ENCODE data around the gene MACROD2.

MACROD2 gene

DNA sequence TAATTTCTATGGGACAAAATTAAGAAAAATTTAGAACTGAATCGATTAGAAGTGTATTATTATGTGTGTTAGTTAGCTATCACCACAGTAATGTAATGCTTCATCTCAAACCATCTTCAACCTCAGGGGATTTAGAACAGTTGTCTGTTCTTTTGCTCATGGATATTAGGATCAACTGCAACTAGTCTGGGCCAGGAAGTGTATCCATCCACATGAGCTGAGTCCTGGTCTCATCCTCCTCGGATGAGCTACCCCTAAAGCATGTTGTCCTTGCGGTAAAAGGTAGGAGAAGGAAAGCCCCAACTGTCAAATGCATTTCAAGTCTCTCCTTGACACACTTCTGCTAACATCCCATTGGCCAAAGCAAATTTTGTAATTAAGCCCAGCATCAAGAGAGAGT lies 2040.3 kb downstream of the MACROD2 start:
- no peak overlapping the region for H3K27ac Mint-ChIP-seq
- no peaks in the 10 kb centered on the region for H3K27me3 Mint-ChIP-seq
- no peak for ATAC-seq (ENCODE audit: low read depth)
- H3K36me3 Mint-ChIP-seq, result no peaks in the 10 kb centered on the region
- no peak for DNase-seq (ENCODE audit: low spot score in 2 of 2)
- H3K4me3 Mint-ChIP-seq, result no peak overlapping the region
- H3K4me1 Mint-ChIP-seq, result peaks cover 14% of the 10 kb centered on the region
- H3K9me3 Mint-ChIP-seq, result no peaks in the 10 kb centered on the region

GRCh38 chr20:16036331-16036730 lies 2041.0 kb downstream of the MACROD2 start:
- Mint-ChIP-seq H3K36me3 (no peaks in the 10 kb centered on the region), H3K4me1 (peaks cover 17% of the 10 kb centered on the region), H3K27me3 (no peaks in the 10 kb centered on the region), H3K9me3 (no peaks in the 10 kb centered on the region), H3K27ac (no peak overlapping the region), H3K4me3 (no peak overlapping the region)
- no peak for DNase-seq (ENCODE audit: low spot score in 2 of 2)
- ATAC-seq (ENCODE audit: low read depth), result no peak

DNA sequence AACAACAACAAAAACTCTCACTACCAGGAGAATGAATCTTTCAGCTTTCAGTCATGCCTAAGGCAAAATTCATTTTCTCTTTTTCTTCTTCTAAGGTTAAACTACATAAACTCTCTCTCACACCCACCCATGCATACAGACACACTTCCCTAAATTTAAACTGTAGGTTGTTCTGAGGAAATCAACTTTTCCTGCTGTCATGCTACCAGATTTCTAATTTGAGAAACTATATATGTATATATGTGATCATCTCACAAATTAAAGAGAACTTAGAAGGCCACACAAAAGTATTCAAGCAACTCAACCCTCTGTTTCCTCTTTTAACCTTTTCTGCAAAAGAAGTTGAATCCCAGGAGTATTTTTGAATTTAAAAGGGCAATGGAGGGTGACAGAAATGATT lies 2045.4 kb downstream of the MACROD2 start:
- peak; percentile 89 for ATAC-seq (ENCODE audit: low read depth)
- H3K4me1 Mint-ChIP-seq, result peaks cover 34% of the 10 kb centered on the region

GRCh38 chr20:16042731-16043130 lies 2047.4 kb downstream of the MACROD2 start:
- Mint-ChIP-seq H3K36me3 (no peaks in the 10 kb centered on the region), H3K27ac (no peak overlapping the region), H3K4me3 (no peak overlapping the region), H3K4me1 (peaks cover 28% of the 10 kb centered on the region), H3K27me3 (no peaks in the 10 kb centered on the region), H3K9me3 (peaks cover 2% of the 10 kb centered on the region)
- ATAC-seq (ENCODE audit: low read depth) (no peak), DNase-seq (ENCODE audit: low spot score in 2 of 2) (no peak)

More for the DNA sequence above, 2045.4 kb downstream of the MACROD2 start:
- Mint-ChIP-seq H3K36me3 (no peaks in the 10 kb centered on the region), H3K27me3 (no peaks in the 10 kb centered on the region), H3K9me3 (peaks cover 2% of the 10 kb centered on the region), H3K4me3 (peak overlapping the region; percentile 0), H3K27ac (peak overlapping the region; percentile 3)
- DNase-seq (ENCODE audit: low spot score in 2 of 2), result peak in 1 of 2 donors; percentile 6

- H3K9me3 Mint-ChIP-seq, result peaks cover 2% of the 10 kb centered on the region
- H3K36me3 Mint-ChIP-seq, result no peaks in the 10 kb centered on the region
- no peak for ATAC-seq (ENCODE audit: low read depth)
- H3K27me3 Mint-ChIP-seq, result no peaks in the 10 kb centered on the region
- no peak for DNase-seq (ENCODE audit: low spot score in 2 of 2)
- no peak overlapping the region for H3K27ac Mint-ChIP-seq
- no peak overlapping the region for H3K4me3 Mint-ChIP-seq
- H3K4me1 Mint-ChIP-seq, result peaks cover 28% of the 10 kb centered on the region
Measured at GRCh38 chr20:16043931-16044330, 2048.6 kb downstream of the MACROD2 start.

DNA sequence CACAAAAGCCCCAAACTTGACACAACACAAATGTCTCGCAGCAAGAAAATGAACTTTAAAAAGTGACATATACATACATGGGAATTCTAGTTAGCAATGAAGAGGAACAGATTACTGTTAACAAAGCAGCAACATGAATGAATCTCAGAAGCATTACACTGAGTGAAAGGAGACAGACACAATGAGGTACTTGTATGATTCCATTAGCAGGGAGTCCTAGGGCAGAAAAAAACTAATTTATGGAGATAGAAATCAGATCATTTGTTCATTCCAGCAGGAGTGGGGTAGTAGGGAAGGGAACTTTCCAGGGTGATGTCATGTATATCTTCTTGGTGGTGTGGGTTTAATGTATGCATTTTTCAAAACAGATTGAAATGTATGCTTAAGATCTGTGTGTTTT lies 2053.6 kb downstream of the MACROD2 start:
- Mint-ChIP-seq H3K27ac (no peak overlapping the region), H3K36me3 (no peaks in the 10 kb centered on the region), H3K27me3 (no peaks in the 10 kb centered on the region), H3K4me3 (no peak overlapping the region), H3K4me1 (peaks cover 3% of the 10 kb centered on the region), H3K9me3 (peaks cover 1% of the 10 kb centered on the region)
- DNase-seq (ENCODE audit: low spot score in 2 of 2) (no peak), ATAC-seq (ENCODE audit: low read depth) (no peak)

DNA sequence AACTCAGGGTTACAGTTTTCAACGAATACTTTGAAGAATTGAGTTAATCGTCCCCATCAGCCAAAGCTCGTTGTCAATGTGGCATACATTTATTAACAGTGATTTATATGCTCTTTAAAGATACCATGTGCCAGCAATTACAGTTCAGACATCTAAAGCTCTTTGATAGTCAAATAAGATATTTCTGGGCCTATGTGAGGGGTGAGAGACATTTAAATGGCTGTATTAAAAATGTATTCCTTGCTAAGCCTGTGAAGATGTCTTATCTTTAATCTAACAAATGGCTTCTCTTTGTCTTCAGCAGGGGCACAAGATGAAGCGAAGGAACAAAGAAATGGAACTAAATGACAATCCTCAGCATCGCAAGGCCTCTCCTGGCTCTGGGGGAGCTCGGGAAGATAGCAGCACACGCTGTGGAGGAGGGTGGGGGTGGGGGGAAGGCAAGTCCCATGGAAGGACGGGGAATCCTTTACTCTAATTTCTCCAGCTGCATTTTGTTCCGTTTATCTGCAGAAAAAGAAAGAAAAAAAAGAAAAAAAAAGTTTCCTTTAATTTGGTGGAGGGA lies 2054.3 kb downstream of the MACROD2 start:
- Mint-ChIP-seq H3K36me3 (no peaks in the 10 kb centered on the region), H3K4me1 (no peaks in the 10 kb centered on the region), H3K9me3 (no peaks in the 10 kb centered on the region), H3K27me3 (no peaks in the 10 kb centered on the region), H3K27ac (no peak overlapping the region), H3K4me3 (no peak overlapping the region)
- ATAC-seq (ENCODE audit: low read depth), result no peak
- no peak for DNase-seq (ENCODE audit: low spot score in 2 of 2)

GRCh38 chr20:16050366-16050765 lies 2055.1 kb downstream of the MACROD2 start:
- Mint-ChIP-seq H3K9me3 (no peaks in the 10 kb centered on the region), H3K36me3 (no peaks in the 10 kb centered on the region), H3K4me3 (no peak overlapping the region), H3K27me3 (no peaks in the 10 kb centered on the region), H3K27ac (no peak overlapping the region), H3K4me1 (peaks cover 4% of the 10 kb centered on the region)
- ATAC-seq (ENCODE audit: low read depth) (no peak), DNase-seq (ENCODE audit: low spot score in 2 of 2) (no peak)

DNA sequence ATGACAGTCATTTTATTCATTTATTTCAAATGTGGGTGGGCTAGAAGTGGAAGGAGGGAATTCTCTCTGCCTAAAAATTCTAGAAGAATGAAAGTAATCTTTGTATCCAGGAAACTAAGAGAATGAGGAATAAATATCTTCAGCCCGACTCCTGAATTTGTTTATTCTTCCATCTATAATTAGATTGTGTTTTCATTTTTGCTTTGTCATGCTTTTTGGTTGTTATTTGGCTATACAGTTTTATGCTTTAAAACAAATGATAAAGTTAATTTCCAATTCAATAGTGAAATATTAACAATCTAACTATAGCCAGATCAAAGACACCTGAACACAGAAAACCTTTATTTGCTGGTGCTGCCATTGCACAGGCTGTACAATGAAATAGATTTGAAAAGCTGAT lies 2056.7 kb downstream of the MACROD2 start:
- Mint-ChIP-seq H3K36me3 (no peaks in the 10 kb centered on the region), H3K4me1 (peaks cover 4% of the 10 kb centered on the region), H3K27ac (no peak overlapping the region), H3K27me3 (no peaks in the 10 kb centered on the region), H3K4me3 (no peak overlapping the region), H3K9me3 (no peaks in the 10 kb centered on the region)
- DNase-seq (ENCODE audit: low spot score in 2 of 2) (no peak), ATAC-seq (ENCODE audit: low read depth) (no peak)

DNA sequence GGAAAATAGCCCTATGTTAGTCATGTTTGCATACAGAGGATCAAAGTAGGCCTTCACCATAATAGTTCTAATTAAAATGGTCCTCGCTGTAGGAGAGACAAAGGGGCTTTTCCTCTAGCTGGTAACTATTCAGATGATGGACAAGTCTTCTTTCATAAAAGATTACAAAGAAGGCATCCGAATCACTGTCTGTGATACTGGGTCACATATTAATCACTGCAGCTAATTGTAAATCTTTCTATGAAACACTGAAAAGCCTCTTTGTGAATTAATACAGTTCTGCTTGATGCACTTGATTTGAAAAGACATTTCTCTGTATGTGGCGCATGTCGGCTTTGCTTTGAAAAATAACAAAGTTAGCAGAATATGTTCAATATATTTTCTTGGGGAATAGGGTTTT lies 2057.1 kb downstream of the MACROD2 start:
- Mint-ChIP-seq H3K4me3 (no peak overlapping the region), H3K9me3 (no peaks in the 10 kb centered on the region), H3K4me1 (peaks cover 4% of the 10 kb centered on the region), H3K27me3 (no peaks in the 10 kb centered on the region), H3K36me3 (no peaks in the 10 kb centered on the region), H3K27ac (no peak overlapping the region)
- ATAC-seq (ENCODE audit: low read depth) (no peak), DNase-seq (ENCODE audit: low spot score in 2 of 2) (no peak)

- Mint-ChIP-seq H3K4me3 (no peak overlapping the region), H3K4me1 (peaks cover 4% of the 10 kb centered on the region), H3K9me3 (no peaks in the 10 kb centered on the region), H3K36me3 (no peaks in the 10 kb centered on the region), H3K27ac (no peak overlapping the region), H3K27me3 (no peaks in the 10 kb centered on the region)
- ATAC-seq (ENCODE audit: low read depth) (no peak), DNase-seq (ENCODE audit: low spot score in 2 of 2) (no peak)
Measured at GRCh38 chr20:16054985-16055384, 2059.7 kb downstream of the MACROD2 start.

- Mint-ChIP-seq H3K4me3 (no peak overlapping the region), H3K27ac (no peak overlapping the region), H3K27me3 (no peaks in the 10 kb centered on the region), H3K9me3 (no peaks in the 10 kb centered on the region), H3K4me1 (peaks cover 4% of the 10 kb centered on the region), H3K36me3 (no peaks in the 10 kb centered on the region)
- no peak for DNase-seq (ENCODE audit: low spot score in 2 of 2)
- no peak for ATAC-seq (ENCODE audit: low read depth)
Measured at GRCh38 chr20:16057651-16058050, 2062.3 kb downstream of the MACROD2 start.

GRCh38 chr20:16058268-16058667 lies 2063.0 kb downstream of the MACROD2 start:
- no peaks in the 10 kb centered on the region for H3K27me3 Mint-ChIP-seq
- DNase-seq (ENCODE audit: low spot score in 2 of 2), result no peak
- no peak overlapping the region for H3K27ac Mint-ChIP-seq
- H3K4me3 Mint-ChIP-seq, result no peak overlapping the region
- H3K36me3 Mint-ChIP-seq, result no peaks in the 10 kb centered on the region
- no peak for ATAC-seq (ENCODE audit: low read depth)
- H3K9me3 Mint-ChIP-seq, result no peaks in the 10 kb centered on the region
- peaks cover 4% of the 10 kb centered on the region for H3K4me1 Mint-ChIP-seq

DNA sequence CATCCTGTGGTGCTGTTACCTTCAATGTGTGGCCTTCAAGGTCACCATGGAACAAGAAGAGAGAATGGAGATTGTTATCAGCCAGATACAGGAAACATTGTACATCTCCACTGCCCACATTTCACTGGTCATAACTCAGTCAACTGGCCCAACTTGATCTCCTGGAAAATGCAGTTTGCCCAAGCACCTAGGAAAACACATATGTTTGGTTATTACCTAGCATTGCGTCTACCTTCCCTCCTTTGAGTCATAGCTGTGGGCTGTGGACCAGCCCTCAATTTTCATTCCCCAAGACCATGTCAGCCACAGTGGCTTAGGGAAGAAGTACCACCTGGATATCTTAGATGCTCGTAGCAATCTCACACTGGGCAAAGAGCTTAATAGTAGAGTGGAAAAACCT lies 2064.5 kb downstream of the MACROD2 start:
- Mint-ChIP-seq H3K4me3 (no peak overlapping the region), H3K36me3 (no peaks in the 10 kb centered on the region), H3K27ac (no peak overlapping the region), H3K4me1 (peaks cover 6% of the 10 kb centered on the region), H3K9me3 (no peaks in the 10 kb centered on the region), H3K27me3 (no peaks in the 10 kb centered on the region)
- no peak for ATAC-seq (ENCODE audit: low read depth)
- DNase-seq (ENCODE audit: low spot score in 2 of 2), result no peak

DNA sequence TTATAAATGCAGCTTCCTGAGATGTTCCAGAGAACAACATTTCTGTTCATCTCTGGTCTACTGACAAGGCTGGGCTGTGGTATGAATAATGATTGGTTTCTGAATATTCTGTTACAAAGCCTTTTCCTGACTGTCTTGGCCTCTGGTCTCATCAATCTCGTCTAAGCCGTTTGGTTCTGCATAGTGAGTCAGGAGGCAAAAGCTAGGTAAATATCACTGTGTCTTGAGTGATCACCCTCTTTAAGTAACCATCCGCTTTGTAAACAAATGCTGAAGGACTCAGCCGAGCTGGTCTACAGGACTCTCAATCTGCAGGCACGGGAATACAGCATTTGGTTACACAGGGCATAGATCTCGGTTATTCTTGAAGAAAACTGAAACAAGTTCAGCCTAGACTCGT lies 2066.0 kb downstream of the MACROD2 start:
- peaks cover 3% of the 10 kb centered on the region for H3K4me1 Mint-ChIP-seq
- DNase-seq (ENCODE audit: low spot score in 2 of 2) (no peak), ATAC-seq (ENCODE audit: low read depth) (no peak)
- no peaks in the 10 kb centered on the region for H3K27me3 Mint-ChIP-seq
- H3K4me3 Mint-ChIP-seq, result no peak overlapping the region
- no peak overlapping the region for H3K27ac Mint-ChIP-seq
- H3K9me3 Mint-ChIP-seq, result no peaks in the 10 kb centered on the region
- H3K36me3 Mint-ChIP-seq, result no peaks in the 10 kb centered on the region
